Stomach (tissue), 9 donors: ENCODE measurements around the gene C18orf32. TPM values are rescaled to one million over a fixed set of nuclear protein-coding genes. Genes with fewer than 3 reads are reported as not detected.
A peak's percentile ranks its signal among the peaks of the same experiment; 100 is the strongest.
"Not testable (repeated sequence)": the region's sequence is repeated elsewhere in the genome, so short reads cannot be mapped to it uniquely, and the experiment has no call there.

Experiments used
- DNase-seq, 2 donors: peaks; one replicate each; pipeline versions ENCODE4 v3.0.0 to v3.0.0-alpha.2; 2013 to 2019
- H3K27ac ChIP-seq, 5 donors: fragments of 200-600 bp in 4 of 5; sonication (generic) in 4 of 5; one replicate each; pipeline ENCODE4 v1.5.1; 2013 to 2019; ENCODE audit warnings: mild to moderate bottlenecking in 1 of 5, moderate library complexity in 1 of 5
- H3K27me3 ChIP-seq, 3 donors: fragments of 200-600 bp; sonication (generic); one replicate each; pipeline ENCODE4 v1.5.1; 2017 to 2019; ENCODE audit warnings: mixed run types in 1 of 3
- H3K36me3 ChIP-seq, 4 donors: fragments of 200-600 bp; sonication (generic); 1 replicate in 3 of 4; 2 replicates in 1 of 4; pipeline ENCODE4 v1.5.1; 2016 to 2019
- H3K4me1 ChIP-seq, 4 donors: fragments of 200-600 bp; sonication (generic); one replicate each; pipeline ENCODE4 v1.5.1; 2016 to 2019
- H3K4me3 ChIP-seq, 4 donors: fragments of 200-600 bp; sonication (generic) in 3 of 4; one replicate each; pipeline ENCODE4 v1.5.1; 2016 to 2019; ENCODE audit warnings: mild to moderate bottlenecking in 1 of 4
- H3K9me3 ChIP-seq, 4 donors: fragments of 200-600 bp; sonication (generic); one replicate each; pipeline ENCODE4 v1.5.1; 2016 to 2019
- EP300 ChIP-seq: sonication (generic); formaldehyde crosslinking; IDR thresholded peaks from one replicate; pipeline ENCODE4 v1.6.1; 2017; ENCODE audit warnings: antibody characterized with exemption
- POLR2A ChIP-seq, 4 donors: fragments of 450-650 bp; IDR thresholded peaks; one replicate each; pipeline ENCODE4 v1.6.1; 2016; ENCODE audit warnings: antibody characterized with exemption in 4 of 4, control low read depth in 2 of 4, mild to moderate bottlenecking in 1 of 4, moderate library complexity in 1 of 4
- POLR2AphosphoS5 ChIP-seq, 3 donors: sonication (generic); formaldehyde crosslinking; IDR thresholded peaks; one replicate each; pipeline ENCODE4 v1.6.1; 2016; ENCODE audit warnings: antibody characterized with exemption in 3 of 3
- WGBS, 5 donors: extraction: QIAGEN DNeasy Blood & Tissue Kit in 3 of 5; methylation state at CpG; one replicate each; pipeline versions ENCODE4 v1.1.5 to v1.1.7; 2013 to 2018; 5-methylcytosine and 5-hydroxymethylcytosine counted together
- intact Hi-C: fragments of 100-400 bp; cut with DNase I; formaldehyde crosslinking; loops from one replicate; pipeline ENCODE4 v1.15.1; 2023; ENCODE audit warnings: low total_unique reads
- polyA plus RNA-seq, 3 donors: library from polyadenylated mRNA; stranded (reverse); fragments of 200-250 nt; gene quantifications; one replicate each; pipeline ENCODE4 v1.2.3, GENCODE V29; 2013
- total RNA-seq, 5 donors: library from RNA; depleted of rRNA; stranded (reverse); fragments of >200 nt; gene quantifications; one replicate each; pipeline versions ENCODE4 v1.1.0 to v1.2.3, GENCODE V29; 2014 to 2016
- TF ChIP-seq, protein P1 (sequence below), 7 experiments: fragments of 450-650 bp in 4 of 7; fragments of 200-600 bp in 3 of 7; sonication (generic) in 3 of 7; IDR thresholded peaks; one replicate each; pipeline ENCODE4 v1.5.1; 2016 to 2019; ENCODE audit warnings: antibody characterized with exemption in 7 of 7, control low read depth in 2 of 7, mild to moderate bottlenecking in 1 of 7
- donor health status: healthy with polysubstance abuse.
- donor health status: Bipolar disorder and iron deficiency.
- donor health status: healthy.

The C18orf32 gene
- total and polyA plus RNA-seq, 8 donors = 0.58 to 186 (median 62.7) TPM

DNA sequence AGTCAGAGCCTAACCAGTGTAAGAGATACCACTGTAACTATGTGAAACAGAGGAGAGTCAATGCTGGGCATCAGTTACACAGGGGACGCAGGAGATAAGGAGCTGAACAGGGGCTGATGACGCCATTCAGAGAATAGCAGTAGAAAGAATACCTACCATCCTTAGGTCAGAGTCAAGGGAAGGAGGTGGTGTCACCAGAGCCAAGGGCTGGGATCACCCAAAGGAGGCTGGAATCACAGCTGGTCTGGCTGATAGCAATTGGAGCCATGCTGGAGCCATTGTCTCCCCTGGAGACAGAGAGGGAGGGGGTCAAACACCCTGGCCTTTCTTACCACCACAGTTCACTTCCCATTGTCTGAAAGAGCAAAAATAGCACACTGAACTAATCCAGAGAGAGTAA lies 37.3 kb upstream of the C18orf32 start:
- no peak overlapping the region for H3K27ac ChIP-seq
- H3K27me3 ChIP-seq = no peaks in the 10 kb centered on the region
- DNase-seq = no peak
- WGBS, 5 donors = 85 to 100% (median 90%) methylated on average over 2 of the region's 2 CpGs
- no peaks in the 10 kb centered on the region for H3K9me3 ChIP-seq
- intact Hi-C loops = no loop called here
- H3K4me1 ChIP-seq = no peaks in the 10 kb centered on the region
- TF ChIP-seq POLR2AphosphoS5 (IDR thresholded peaks at IDR 0.05) = no peak
- TF ChIP-seq POLR2A (IDR thresholded peaks at IDR 0.05) = no peak
- TF ChIP-seq, protein P1, sequence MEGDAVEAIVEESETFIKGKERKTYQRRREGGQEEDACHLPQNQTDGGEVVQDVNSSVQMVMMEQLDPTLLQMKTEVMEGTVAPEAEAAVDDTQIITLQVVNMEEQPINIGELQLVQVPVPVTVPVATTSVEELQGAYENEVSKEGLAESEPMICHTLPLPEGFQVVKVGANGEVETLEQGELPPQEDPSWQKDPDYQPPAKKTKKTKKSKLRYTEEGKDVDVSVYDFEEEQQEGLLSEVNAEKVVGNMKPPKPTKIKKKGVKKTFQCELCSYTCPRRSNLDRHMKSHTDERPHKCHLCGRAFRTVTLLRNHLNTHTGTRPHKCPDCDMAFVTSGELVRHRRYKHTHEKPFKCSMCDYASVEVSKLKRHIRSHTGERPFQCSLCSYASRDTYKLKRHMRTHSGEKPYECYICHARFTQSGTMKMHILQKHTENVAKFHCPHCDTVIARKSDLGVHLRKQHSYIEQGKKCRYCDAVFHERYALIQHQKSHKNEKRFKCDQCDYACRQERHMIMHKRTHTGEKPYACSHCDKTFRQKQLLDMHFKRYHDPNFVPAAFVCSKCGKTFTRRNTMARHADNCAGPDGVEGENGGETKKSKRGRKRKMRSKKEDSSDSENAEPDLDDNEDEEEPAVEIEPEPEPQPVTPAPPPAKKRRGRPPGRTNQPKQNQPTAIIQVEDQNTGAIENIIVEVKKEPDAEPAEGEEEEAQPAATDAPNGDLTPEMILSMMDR (IDR thresholded peaks at IDR 0.05) = no peak
- TF ChIP-seq EP300 = no peak
- no peaks in the 10 kb centered on the region for H3K36me3 ChIP-seq
- no peak overlapping the region for H3K4me3 ChIP-seq

DNA sequence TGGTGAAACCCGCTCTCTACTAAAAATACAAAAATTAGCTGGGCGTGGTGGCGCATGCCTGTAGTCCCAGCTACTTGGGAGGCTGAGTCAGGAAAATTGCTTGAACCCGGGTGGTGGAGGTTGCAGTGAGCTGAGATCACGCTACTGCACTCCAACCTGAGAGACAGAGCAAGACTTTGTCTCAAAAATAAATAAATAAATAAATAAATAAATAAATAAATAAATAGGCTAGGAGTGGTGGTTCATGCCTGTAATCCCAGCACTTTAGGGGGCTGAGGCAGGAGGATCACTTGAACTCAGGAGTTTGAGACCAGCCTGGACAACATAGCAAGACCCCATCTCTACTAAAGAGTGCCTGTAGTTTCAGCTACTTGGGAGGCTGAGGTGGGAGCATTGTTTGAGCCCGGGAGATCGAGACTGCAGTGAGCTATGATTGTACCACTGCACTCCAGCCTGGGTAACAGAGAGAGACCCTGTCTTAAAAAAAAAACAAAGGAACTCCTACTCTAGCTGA lies 36.6 kb upstream of the C18orf32 start:
- H3K9me3 ChIP-seq, intact Hi-C loops, H3K36me3 ChIP-seq, H3K4me1 ChIP-seq, H3K27me3 ChIP-seq, H3K27ac ChIP-seq, H3K4me3 ChIP-seq, DNase-seq: not testable (repeated sequence)
- WGBS, 5 donors = 91 to 96% (median 95%) methylated on average over 7 of the region's 7 CpGs

DNA sequence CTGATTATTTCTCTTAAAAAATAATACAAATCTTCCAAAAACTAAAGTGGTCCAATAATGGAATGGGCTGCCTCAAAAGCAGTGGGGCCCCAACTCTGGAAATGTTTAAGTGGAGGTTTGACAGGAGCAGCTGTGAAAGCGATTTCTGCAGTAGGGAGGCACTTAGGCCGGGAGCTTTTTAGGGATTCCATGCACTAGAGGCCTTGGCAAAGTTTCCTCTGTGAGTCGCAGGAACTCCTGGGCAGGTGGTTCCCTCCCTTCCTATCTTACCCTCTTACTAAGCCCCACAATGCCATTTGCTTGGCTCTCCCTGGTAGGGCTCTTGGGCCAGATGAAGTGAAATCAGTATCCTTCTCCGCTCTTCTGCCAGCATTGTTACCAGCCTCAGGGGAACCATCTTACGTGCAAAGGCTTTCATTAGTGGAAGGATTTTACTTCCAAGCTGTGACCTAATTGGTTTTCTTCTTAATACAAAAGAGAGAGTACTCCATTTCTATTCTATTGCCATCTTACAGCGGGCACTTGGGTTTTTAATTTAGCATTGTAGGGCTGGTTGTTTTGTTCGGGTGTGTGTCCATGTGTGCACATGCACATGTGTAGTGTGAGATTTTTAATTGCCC lies 34.3 kb upstream of the C18orf32 start:
- H3K36me3 ChIP-seq = no peaks in the 10 kb centered on the region
- no peak overlapping the region for H3K4me3 ChIP-seq
- no peaks in the 10 kb centered on the region for H3K9me3 ChIP-seq
- 83 to 91% (median 89%) methylated on average over 7 of the region's 7 CpGs for WGBS, 5 donors
- no peaks in the 10 kb centered on the region for H3K4me1 ChIP-seq
- intact Hi-C loops = no loop called here
- H3K27ac ChIP-seq = no peak overlapping the region
- TF ChIP-seq POLR2AphosphoS5 (IDR thresholded peaks at IDR 0.05) (no peak), POLR2A (IDR thresholded peaks at IDR 0.05) (no peak)
- TF ChIP-seq, protein P1 (IDR thresholded peaks at IDR 0.05) = no peak
- H3K27me3 ChIP-seq = no peaks in the 10 kb centered on the region
- peak in 1 of 2 donors; percentile 14 for DNase-seq

DNA sequence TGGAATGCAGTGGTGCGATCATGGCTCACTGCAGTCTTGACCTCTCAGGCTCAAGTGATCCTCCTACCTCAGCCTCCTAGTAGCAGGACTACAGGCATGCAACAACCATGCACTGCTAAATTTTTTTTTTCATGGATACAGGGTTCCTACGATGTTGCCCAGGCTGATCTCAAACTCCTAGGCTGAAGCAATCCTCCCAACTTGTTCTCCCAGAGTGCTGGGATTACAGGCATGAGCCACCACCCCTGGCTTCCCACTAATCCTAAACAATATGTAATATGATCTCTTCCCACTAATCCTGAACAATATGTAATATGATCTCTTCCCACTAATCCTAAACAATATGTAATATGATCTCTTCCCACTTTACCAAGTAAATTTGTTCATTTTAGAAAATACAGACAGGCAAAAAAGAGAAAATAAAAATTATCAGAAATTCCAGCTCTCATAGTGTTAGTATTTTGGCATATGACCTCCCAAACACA lies 33.7 kb upstream of the C18orf32 start:
- TF ChIP-seq POLR2A (IDR thresholded peaks at IDR 0.05) (no peak), EP300 (no peak)
- TF ChIP-seq, protein P1 (IDR thresholded peaks at IDR 0.05) = no peak
- DNase-seq = no peak
- H3K27ac ChIP-seq = no peak overlapping the region
- H3K27me3 ChIP-seq = no peaks in the 10 kb centered on the region
- 61 to 84% (median 74%) methylated on average over 2 of the region's 2 CpGs for WGBS, 5 donors
- intact Hi-C loops = no loop called here
- no peaks in the 10 kb centered on the region for H3K4me1 ChIP-seq
- no peaks in the 10 kb centered on the region for H3K9me3 ChIP-seq
- no peaks in the 10 kb centered on the region for H3K36me3 ChIP-seq
- no peak overlapping the region for H3K4me3 ChIP-seq
